AG04449 (cell line): ENCODE measurements around the gene DNPH1.

Source experiments
- CTCF ChIA-PET: fragments of 350-600 bp; formaldehyde crosslinking; extraction: SDS; loops from one replicate; lab custom pipeline; 2021; ENCODE audit warnings: antibody characterized with exemption; lab: Yijun Ruan, JAX
- POLR2A ChIA-PET: fragments of 400-600, 350-600 bp; formaldehyde crosslinking; extraction: SDS; loops from one replicate; lab custom pipeline; 2020; ENCODE audit warnings: antibody characterized with exemption, inconsistent platforms; lab: Yijun Ruan, JAX
- DNase-seq: peaks from one replicate; pipeline ENCODE4 v3.0.0-alpha.2; 2010; ENCODE audit warnings: low read depth, low spot score
- H3K4me3 ChIP-seq: 2 replicates; pipeline ENCODE4 v1.5.1; 2011; ENCODE audit warnings: low read depth, mild to moderate bottlenecking, control low read depth, low read length
- TF ChIP-seq, protein P1 (sequence below): IDR thresholded peaks from one replicate; pipeline ENCODE4 v1.5.1; 2011; ENCODE audit warnings: mild to moderate bottlenecking, moderate library complexity, low read length, control low read depth, inconsistent platforms; ENCODE audit not compliant: insufficient read depth; ENCODE audit errors: missing control alignments

The DNPH1 gene

DNA sequence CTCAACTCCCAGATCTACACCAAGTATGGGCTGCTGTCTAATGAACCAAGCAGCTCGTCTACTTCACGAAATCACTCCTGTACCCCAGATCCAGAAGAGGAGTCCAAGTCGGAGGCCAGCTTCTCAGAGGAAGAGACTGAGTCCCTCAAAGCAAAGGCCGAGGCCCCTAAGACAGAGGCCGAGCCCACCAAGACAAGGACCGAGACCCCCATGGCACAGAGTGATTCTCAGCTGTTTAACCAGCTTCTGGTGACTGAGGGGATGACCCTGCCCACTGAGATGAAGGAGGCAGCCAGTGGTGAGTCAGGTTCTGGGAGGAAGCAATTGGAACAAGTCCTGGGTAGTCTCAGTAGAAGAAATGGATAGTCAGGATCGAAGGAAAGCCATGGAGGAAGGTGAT, 41.5 kb downstream of the DNPH1 start:
- TF ChIP-seq, protein P1, sequence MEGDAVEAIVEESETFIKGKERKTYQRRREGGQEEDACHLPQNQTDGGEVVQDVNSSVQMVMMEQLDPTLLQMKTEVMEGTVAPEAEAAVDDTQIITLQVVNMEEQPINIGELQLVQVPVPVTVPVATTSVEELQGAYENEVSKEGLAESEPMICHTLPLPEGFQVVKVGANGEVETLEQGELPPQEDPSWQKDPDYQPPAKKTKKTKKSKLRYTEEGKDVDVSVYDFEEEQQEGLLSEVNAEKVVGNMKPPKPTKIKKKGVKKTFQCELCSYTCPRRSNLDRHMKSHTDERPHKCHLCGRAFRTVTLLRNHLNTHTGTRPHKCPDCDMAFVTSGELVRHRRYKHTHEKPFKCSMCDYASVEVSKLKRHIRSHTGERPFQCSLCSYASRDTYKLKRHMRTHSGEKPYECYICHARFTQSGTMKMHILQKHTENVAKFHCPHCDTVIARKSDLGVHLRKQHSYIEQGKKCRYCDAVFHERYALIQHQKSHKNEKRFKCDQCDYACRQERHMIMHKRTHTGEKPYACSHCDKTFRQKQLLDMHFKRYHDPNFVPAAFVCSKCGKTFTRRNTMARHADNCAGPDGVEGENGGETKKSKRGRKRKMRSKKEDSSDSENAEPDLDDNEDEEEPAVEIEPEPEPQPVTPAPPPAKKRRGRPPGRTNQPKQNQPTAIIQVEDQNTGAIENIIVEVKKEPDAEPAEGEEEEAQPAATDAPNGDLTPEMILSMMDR = no peak
- ChIA-PET POLR2A (no interaction called here), CTCF (interaction anchor here (1.6 kb wide), 1 partner anchor 14 kb away, joined by 4 read pairs; no protein-coding TSS in a partner anchor)
- H3K4me3 ChIP-seq = no peak overlapping the region
- DNase-seq = no peak

DNA sequence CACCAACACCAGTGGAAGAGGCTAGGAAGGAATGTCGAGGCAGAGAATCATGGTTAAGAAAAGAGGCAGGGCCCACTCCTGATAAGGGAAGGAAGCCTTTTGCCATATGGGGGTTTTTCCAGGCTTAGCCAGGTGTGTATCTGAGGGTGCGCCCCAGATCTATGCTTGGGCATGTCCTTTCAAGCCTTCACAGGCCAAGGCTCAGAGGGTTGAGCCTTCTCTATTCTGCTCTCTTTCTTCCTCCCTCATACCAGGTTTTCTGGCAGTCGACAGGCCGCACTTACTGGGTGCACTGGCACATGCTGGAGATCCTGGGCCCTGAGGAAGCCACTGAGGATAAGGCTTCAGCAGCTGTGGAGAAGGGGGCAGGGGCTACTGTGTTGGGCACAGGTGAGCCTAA, 42.6 kb downstream of the DNPH1 start:
- POLR2A ChIA-PET = no interaction called here

DNA sequence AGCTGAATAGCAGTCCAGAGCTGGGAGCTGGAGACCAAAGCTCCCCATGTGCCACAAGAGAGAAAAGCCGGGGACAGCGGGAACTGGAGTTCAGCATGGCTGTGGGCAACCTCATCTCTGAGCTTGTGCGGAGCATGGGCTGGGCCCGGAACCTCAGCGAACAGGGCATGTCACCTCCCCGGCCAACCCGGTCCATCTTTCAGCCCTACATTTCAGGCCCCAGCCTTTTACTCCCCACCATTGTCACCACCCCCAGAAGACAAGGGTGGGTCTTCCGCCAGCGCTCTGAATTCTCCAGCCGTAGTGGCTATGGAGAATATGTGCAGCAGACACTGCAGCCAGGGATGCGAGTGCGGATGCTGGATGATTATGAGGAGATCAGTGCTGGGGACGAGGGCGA, 43.3 kb downstream of the DNPH1 start:
- POLR2A ChIA-PET = interaction anchor here (0.9 kb wide), 1 partner anchor 12 kb away, joined by 3 read pairs; no protein-coding TSS in a partner anchor
- no peak for DNase-seq
- no peak overlapping the region for H3K4me3 ChIP-seq
- CTCF ChIA-PET = interaction anchor here (1.9 kb wide), 1 partner anchor 44 kb away, joined by 6 read pairs; the partner anchor contains the start of gene DNPH1
- TF ChIP-seq, protein P1 = no peak

More for the DNA sequence above, 42.6 kb downstream of the DNPH1 start:
- CTCF ChIA-PET = interaction anchor here (1.9 kb wide), 1 partner anchor 43 kb away, joined by 6 read pairs; the partner anchor contains the start of gene DNPH1
- H3K4me3 ChIP-seq = no peak overlapping the region
- TF ChIP-seq, protein P1 = no peak
- DNase-seq = no peak

DNA sequence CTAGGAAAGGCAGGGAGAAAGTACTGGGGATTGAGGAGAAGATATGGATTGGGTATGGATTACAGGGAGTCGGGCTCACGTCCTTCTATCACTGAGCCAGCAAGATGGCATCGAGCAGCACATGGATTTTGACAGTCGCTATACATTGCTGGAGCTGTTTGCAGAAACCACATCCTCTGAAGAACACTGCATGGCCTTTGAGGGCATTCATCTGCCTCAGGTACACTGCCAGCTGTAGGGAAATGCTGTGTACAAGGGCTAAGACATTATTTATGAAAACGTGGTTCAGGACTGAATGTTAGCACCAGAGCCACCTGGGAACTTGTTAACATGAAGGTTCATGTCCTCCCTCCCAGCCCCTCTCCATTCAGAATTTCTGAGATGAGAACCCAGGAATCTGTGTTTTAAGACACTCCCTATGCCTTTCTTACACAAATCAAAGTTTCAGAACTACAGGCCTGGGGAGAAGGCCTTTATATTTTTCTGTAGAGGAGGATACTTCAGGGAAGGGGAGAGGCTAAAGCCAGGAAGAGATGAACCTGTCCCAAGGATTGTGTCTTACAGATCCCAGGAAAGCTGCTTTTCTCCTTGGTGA, 43.8 kb downstream of the DNPH1 start:
- ChIA-PET POLR2A (interaction anchor here (0.9 kb wide), 1 partner anchor 11 kb away, joined by 3 read pairs; no protein-coding TSS in a partner anchor), CTCF (interaction anchor here (1.9 kb wide), 1 partner anchor 44 kb away, joined by 6 read pairs; the partner anchor contains the start of gene DNPH1)
- H3K4me3 ChIP-seq = no peak overlapping the region
- TF ChIP-seq, protein P1 = no peak
- no peak for DNase-seq

DNA sequence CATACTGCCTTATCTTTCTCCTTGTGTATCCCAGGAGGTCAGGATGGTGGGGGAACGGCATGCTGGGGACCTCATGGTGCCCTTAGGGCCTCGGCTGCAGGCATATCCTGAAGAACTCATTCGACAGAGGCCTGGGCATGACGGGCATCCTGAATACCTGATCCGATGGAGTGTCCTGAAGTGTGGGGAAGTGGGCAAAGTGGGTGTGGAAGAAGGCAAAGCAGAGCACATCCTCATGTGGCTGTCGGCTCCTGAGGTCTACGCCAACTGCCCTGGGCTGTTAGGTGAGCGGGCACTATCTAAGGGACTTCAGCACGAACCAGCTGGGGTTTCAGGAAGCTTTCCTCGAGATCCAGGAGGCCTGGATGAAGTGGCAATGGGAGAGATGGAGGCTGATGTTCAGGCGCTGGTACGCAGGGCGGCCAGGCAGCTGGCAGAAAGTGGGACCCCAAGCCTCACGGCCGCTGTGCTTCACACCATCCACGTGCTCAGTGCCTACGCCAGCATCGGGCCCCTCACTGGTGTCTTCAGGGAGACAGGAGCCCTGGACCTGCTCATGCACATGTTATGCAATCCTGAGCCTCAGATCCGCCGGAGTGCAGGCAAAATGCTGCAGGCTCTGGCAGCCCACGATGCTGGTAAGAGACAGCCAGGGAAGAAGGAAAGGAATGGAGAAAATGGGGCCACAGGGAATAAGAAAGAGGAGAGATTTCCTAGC, 44.9 kb downstream of the DNPH1 start:
- CTCF ChIA-PET = no interaction called here
- POLR2A ChIA-PET = interaction anchor here (0.8 kb wide), 1 partner anchor 9 kb away, joined by 3 read pairs; no protein-coding TSS in a partner anchor
- no peak for DNase-seq
- H3K4me3 ChIP-seq = no peak overlapping the region
- TF ChIP-seq, protein P1 = no peak

DNA sequence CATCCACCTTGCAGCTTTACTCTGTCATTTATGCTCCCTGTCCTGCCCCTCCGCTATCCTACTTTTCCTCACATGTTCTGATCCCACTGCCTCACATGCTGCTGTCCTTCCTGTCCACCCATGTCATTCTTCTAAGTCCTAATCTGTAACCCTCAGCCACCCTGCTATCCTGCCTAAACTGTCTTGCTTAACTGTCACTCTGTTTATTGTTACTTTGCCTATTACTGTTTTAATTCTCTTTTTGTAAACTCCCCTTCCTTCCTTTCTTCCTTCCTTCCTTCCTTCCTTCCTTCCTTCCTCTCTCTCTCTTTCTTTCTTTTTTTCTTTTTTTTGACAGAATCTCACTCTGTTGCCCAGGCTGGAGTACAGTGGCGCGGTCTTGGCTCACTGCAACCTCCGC, 45.8 kb downstream of the DNPH1 start:
- H3K4me3 ChIP-seq = no peak overlapping the region
- POLR2A ChIA-PET = interaction anchor here (0.6 kb wide), 1 partner anchor 123 kb away, joined by 3 read pairs; no protein-coding TSS in a partner anchor

More for the DNA sequence above, 45.8 kb downstream of the DNPH1 start:
- CTCF ChIA-PET = interaction anchor here (0.6 to 2.5 kb wide), 2 partner anchors 12 to 46 kb away, joined by 3 to 11 read pairs; partner anchors contain the start of gene DNPH1
- TF ChIP-seq, protein P1 = no peak
- DNase-seq = no peak
